H1 (cell line): ENCODE data around the gene UBE2E2. TPM values are rescaled to one million over a fixed set of nuclear protein-coding genes. Genes with fewer than 3 reads are reported as not detected.

Source experiments
- BCL11A ChIP-seq, 2 experiments: IDR thresholded peaks; one replicate each; pipeline ENCODE4 v1.6.1; 2011; ENCODE audit warnings: low read depth in 2 of 2, low read length in 2 of 2, mild to moderate bottlenecking in 2 of 2
- BRCA1 ChIP-seq: IDR thresholded peaks from 2 replicates; pipeline ENCODE4 v1.6.1; 2012; ENCODE audit warnings: low read depth, low read length, improper control_type of control experiment
- KDM1A ChIP-seq: fragments of 200-600, 300-600 bp; sonication (generic); IDR thresholded peaks from 2 replicates; pipeline ENCODE4 v1.7.1; 2016; ENCODE audit warnings: mild to moderate bottlenecking, low read length, borderline replicate concordance
- polyA plus RNA-seq, 7 experiments: library from polyadenylated mRNA; depleted of rRNA in 3 of 7; stranded (reverse) in 5 of 7; unstranded in 2 of 7; fragments of >200 nt in 5 of 7; fragments of 200-250 nt in 2 of 7; gene quantifications; 1 replicate in 5 of 7; 2 replicates in 1 of 7; 4 replicates in 1 of 7; pipeline versions ENCODE4 v1.2.1 to v1.2.3, GENCODE V29; 2011 to 2013; ENCODE audit warnings: missing spikeins in 2 of 7, mixed read lengths in 2 of 7
- total RNA-seq: library from RNA; stranded (reverse); fragmentation: NEBNext Ultra II Directional; extraction: Animal tissue kit (Norgen Biotek cat#: 25700); gene quantifications from 2 replicates; pipeline ENCODE4 v1.2.1, GENCODE V29; 2021
- TF ChIP-seq, protein P1 (sequence below): fragments of 300-600 bp; sonication (generic); IDR thresholded peaks from 2 replicates; pipeline ENCODE4 v1.7.1; 2012; ENCODE audit warnings: low read length, moderate library complexity, mild to moderate bottlenecking, inconsistent platforms; ENCODE audit not compliant: insufficient replicate concordance

UBE2E2 gene
- total and polyA plus RNA-seq, 2 of the 8 experiments (the other 6 are each of a cell fraction or from before 2014, with no cell fraction given), result 57.6 to 70.6 TPM

- TF ChIP-seq, protein P1, sequence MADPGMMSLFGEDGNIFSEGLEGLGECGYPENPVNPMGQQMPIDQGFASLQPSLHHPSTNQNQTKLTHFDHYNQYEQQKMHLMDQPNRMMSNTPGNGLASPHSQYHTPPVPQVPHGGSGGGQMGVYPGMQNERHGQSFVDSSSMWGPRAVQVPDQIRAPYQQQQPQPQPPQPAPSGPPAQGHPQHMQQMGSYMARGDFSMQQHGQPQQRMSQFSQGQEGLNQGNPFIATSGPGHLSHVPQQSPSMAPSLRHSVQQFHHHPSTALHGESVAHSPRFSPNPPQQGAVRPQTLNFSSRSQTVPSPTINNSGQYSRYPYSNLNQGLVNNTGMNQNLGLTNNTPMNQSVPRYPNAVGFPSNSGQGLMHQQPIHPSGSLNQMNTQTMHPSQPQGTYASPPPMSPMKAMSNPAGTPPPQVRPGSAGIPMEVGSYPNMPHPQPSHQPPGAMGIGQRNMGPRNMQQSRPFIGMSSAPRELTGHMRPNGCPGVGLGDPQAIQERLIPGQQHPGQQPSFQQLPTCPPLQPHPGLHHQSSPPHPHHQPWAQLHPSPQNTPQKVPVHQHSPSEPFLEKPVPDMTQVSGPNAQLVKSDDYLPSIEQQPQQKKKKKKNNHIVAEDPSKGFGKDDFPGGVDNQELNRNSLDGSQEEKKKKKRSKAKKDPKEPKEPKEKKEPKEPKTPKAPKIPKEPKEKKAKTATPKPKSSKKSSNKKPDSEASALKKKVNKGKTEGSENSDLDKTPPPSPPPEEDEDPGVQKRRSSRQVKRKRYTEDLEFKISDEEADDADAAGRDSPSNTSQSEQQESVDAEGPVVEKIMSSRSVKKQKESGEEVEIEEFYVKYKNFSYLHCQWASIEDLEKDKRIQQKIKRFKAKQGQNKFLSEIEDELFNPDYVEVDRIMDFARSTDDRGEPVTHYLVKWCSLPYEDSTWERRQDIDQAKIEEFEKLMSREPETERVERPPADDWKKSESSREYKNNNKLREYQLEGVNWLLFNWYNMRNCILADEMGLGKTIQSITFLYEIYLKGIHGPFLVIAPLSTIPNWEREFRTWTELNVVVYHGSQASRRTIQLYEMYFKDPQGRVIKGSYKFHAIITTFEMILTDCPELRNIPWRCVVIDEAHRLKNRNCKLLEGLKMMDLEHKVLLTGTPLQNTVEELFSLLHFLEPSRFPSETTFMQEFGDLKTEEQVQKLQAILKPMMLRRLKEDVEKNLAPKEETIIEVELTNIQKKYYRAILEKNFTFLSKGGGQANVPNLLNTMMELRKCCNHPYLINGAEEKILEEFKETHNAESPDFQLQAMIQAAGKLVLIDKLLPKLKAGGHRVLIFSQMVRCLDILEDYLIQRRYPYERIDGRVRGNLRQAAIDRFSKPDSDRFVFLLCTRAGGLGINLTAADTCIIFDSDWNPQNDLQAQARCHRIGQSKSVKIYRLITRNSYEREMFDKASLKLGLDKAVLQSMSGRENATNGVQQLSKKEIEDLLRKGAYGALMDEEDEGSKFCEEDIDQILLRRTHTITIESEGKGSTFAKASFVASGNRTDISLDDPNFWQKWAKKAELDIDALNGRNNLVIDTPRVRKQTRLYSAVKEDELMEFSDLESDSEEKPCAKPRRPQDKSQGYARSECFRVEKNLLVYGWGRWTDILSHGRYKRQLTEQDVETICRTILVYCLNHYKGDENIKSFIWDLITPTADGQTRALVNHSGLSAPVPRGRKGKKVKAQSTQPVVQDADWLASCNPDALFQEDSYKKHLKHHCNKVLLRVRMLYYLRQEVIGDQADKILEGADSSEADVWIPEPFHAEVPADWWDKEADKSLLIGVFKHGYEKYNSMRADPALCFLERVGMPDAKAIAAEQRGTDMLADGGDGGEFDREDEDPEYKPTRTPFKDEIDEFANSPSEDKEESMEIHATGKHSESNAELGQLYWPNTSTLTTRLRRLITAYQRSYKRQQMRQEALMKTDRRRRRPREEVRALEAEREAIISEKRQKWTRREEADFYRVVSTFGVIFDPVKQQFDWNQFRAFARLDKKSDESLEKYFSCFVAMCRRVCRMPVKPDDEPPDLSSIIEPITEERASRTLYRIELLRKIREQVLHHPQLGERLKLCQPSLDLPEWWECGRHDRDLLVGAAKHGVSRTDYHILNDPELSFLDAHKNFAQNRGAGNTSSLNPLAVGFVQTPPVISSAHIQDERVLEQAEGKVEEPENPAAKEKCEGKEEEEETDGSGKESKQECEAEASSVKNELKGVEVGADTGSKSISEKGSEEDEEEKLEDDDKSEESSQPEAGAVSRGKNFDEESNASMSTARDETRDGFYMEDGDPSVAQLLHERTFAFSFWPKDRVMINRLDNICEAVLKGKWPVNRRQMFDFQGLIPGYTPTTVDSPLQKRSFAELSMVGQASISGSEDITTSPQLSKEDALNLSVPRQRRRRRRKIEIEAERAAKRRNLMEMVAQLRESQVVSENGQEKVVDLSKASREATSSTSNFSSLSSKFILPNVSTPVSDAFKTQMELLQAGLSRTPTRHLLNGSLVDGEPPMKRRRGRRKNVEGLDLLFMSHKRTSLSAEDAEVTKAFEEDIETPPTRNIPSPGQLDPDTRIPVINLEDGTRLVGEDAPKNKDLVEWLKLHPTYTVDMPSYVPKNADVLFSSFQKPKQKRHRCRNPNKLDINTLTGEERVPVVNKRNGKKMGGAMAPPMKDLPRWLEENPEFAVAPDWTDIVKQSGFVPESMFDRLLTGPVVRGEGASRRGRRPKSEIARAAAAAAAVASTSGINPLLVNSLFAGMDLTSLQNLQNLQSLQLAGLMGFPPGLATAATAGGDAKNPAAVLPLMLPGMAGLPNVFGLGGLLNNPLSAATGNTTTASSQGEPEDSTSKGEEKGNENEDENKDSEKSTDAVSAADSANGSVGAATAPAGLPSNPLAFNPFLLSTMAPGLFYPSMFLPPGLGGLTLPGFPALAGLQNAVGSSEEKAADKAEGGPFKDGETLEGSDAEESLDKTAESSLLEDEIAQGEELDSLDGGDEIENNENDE, result no peak
- TF ChIP-seq BRCA1 (no peak), KDM1A (no peak), BCL11A (IDR thresholded peaks at IDR 0.05; ENCODE audit: low read depth in 2 of 2, low read length in 2 of 2) (no peak)
These were observed 339.0 kb downstream of the UBE2E2 start (continued) for GRCh38 chr3:23542079-23542478.
